H1 (cell line): Measurements from ENCODE around the gene MIPOL1. TPM values are rescaled to one million over a fixed set of nuclear protein-coding genes. Genes with fewer than 3 reads are reported as not detected.

Source experiments
- CTCF ChIA-PET: fragments of 300-600 bp; sonication (Branson Sonifier 250); formaldehyde crosslinking; loops from one replicate; lab custom pipeline; 2021; ENCODE audit not compliant: partially characterized antibody; lab: Charles Lee
- POLR2A ChIA-PET: fragments of 300-600 bp; sonication (Branson Sonifier 250); formaldehyde crosslinking; loops from one replicate; lab custom pipeline; 2021; ENCODE audit warnings: inconsistent platforms; ENCODE audit not compliant: partially characterized antibody; lab: Charles Lee
- DNase-seq, 2 experiments: peaks; one replicate each; pipeline versions ENCODE4 v3.0.0 to v3.0.0-alpha.2; 2010 to 2022; ENCODE audit warnings: low spot score in 2 of 2, low read depth in 1 of 2, mixed read lengths in 1 of 2
- FAIRE-seq: peaks from 2 replicates; lab custom pipeline; 2011; peaks lifted over from hg19 to GRCh38; lab: Jason Lieb, UNC
- H2AFZ ChIP-seq: 2 replicates; pipeline ENCODE4 v1.8.1; 2012; ENCODE audit warnings: low read length, inconsistent platforms
- H2AK5ac ChIP-seq: 2 replicates; pipeline ENCODE4 v1.6.1; 2013; ENCODE audit warnings: low read depth, low read length
- H2BK120ac ChIP-seq: replicated peaks from 2 replicates; pipeline ENCODE3; 2013; ENCODE audit warnings: low read depth, low read length, inconsistent platforms
- H2BK12ac ChIP-seq: 2 replicates; pipeline ENCODE4 v1.6.1; 2013; ENCODE audit warnings: low read depth, low read length
- H2BK15ac ChIP-seq: 2 replicates; pipeline ENCODE4 v1.6.1; 2013; ENCODE audit warnings: low read length
- H2BK20ac ChIP-seq: 2 replicates; pipeline ENCODE4 v1.6.1; 2013; ENCODE audit warnings: low read length
- H2BK5ac ChIP-seq: 2 replicates; pipeline ENCODE4 v1.6.1; 2013; ENCODE audit warnings: low read depth, low read length
- H3K14ac ChIP-seq: 2 replicates; pipeline ENCODE4 v1.6.1; 2013; ENCODE audit warnings: inconsistent platforms; ENCODE audit not compliant: insufficient read length
- H3K18ac ChIP-seq: 2 replicates; pipeline ENCODE4 v1.6.1; 2013; ENCODE audit warnings: low read length; ENCODE audit errors: extremely low read depth
- H3K23ac ChIP-seq: 2 replicates; pipeline ENCODE4 v1.6.1; 2013; ENCODE audit warnings: inconsistent platforms; ENCODE audit not compliant: insufficient read length
- H3K23me2 ChIP-seq: 2 replicates; pipeline ENCODE4 v1.6.1; 2013; ENCODE audit warnings: low read depth, low read length
- H3K27ac ChIP-seq: 2 replicates; pipeline ENCODE4 v1.6.1; 2011; ENCODE audit warnings: low read depth, low read length, inconsistent platforms
- H3K27me3 ChIP-seq, 4 experiments: replicated peaks in 1 of 4; 1 replicate in 1 of 4; 2 replicates in 3 of 4; pipeline versions ENCODE4 v1.6.1 to v1.8.1; 2011 to 2013; ENCODE audit warnings: low read length in 3 of 4, mild to moderate bottlenecking in 3 of 4, inconsistent platforms in 2 of 4, mixed read lengths in 2 of 4, moderate library complexity in 1 of 4; ENCODE audit not compliant: control insufficient read depth in 3 of 4, insufficient read depth in 3 of 4; ENCODE audit errors: extremely low read depth in 1 of 4
- H3K36me3 ChIP-seq, 4 experiments: 2 replicates each; pipeline versions ENCODE4 v1.6.1 to v1.8.1; 2011 to 2013; ENCODE audit warnings: mild to moderate bottlenecking in 4 of 4, low read length in 3 of 4, moderate library complexity in 2 of 4, control low read depth in 1 of 4, inconsistent platforms in 1 of 4; ENCODE audit not compliant: insufficient read depth in 4 of 4, control insufficient read depth in 2 of 4
- H3K4ac ChIP-seq: replicated peaks from 2 replicates; pipeline ENCODE3; 2013; ENCODE audit warnings: low read length, low read depth, mixed read lengths, inconsistent platforms; ENCODE audit not compliant: insufficient read length
- H3K4me1 ChIP-seq, 4 experiments: replicated peaks in 1 of 4; 1 replicate in 1 of 4; 2 replicates in 3 of 4; pipeline versions ENCODE4 v1.6.1 to v1.8.1; 2011 to 2013; ENCODE audit warnings: low read length in 3 of 4, inconsistent platforms in 2 of 4, mixed read lengths in 1 of 4; ENCODE audit not compliant: insufficient read depth in 4 of 4, control insufficient read depth in 3 of 4
- H3K4me2 ChIP-seq, 2 experiments: 2 replicates each; pipeline versions ENCODE4 v1.6.1 to v1.8.1; 2011 to 2013; ENCODE audit warnings: low read depth in 2 of 2, low read length in 2 of 2, control low read depth in 1 of 2, inconsistent platforms in 1 of 2, mild to moderate bottlenecking in 1 of 2; ENCODE audit not compliant: insufficient read depth in 1 of 2
- H3K4me3 ChIP-seq, 4 experiments: fragments of 200-600, 300-600 bp in 1 of 4; sonication (generic), shearing (Covaris generic), sonication (Bioruptor Twin) in 1 of 4; 2 replicates each; pipeline versions ENCODE4 v1.5.1 to v1.8.1; 2011 to 2016; ENCODE audit warnings: low read length in 4 of 4, low read depth in 3 of 4, control low read depth in 2 of 4, inconsistent platforms in 2 of 4, mild to moderate bottlenecking in 2 of 4, mixed read lengths in 1 of 4, moderate library complexity in 1 of 4; ENCODE audit not compliant: insufficient read depth in 2 of 4; ENCODE audit errors: extremely low read depth in 1 of 4
- H3K56ac ChIP-seq: replicated peaks from 2 replicates; pipeline ENCODE3; 2013; ENCODE audit warnings: low read depth, mild to moderate bottlenecking, mixed read lengths, low read length, inconsistent platforms; ENCODE audit not compliant: insufficient read length
- H3K79me1 ChIP-seq: 2 replicates; pipeline ENCODE4 v1.6.1; 2013; ENCODE audit warnings: low read depth, low read length, control low read depth
- H3K79me2 ChIP-seq, 2 experiments: 2 replicates each; pipeline versions ENCODE4 v1.6.1 to v1.8.1; 2012 to 2013; ENCODE audit warnings: low read length in 2 of 2, mild to moderate bottlenecking in 2 of 2, inconsistent platforms in 1 of 2; ENCODE audit not compliant: insufficient read depth in 2 of 2, control insufficient read depth in 1 of 2
- H3K9ac ChIP-seq, 4 experiments: replicated peaks in 1 of 4; 1 replicate in 1 of 4; 2 replicates in 3 of 4; pipeline versions ENCODE4 v1.6.1 to v1.8.1; 2011 to 2013; ENCODE audit warnings: low read depth in 3 of 4, low read length in 3 of 4, control low read depth in 2 of 4, mild to moderate bottlenecking in 2 of 4, moderate library complexity in 2 of 4, inconsistent platforms in 1 of 4; ENCODE audit errors: extremely low read depth in 1 of 4
- H3K9me3 ChIP-seq, 2 experiments: 2 replicates each; pipeline versions ENCODE4 v1.6.1 to v1.8.1; 2012 to 2013; ENCODE audit warnings: mild to moderate bottlenecking in 2 of 2, moderate library complexity in 2 of 2, control low read depth in 1 of 2, inconsistent platforms in 1 of 2, low read depth in 1 of 2, low read length in 1 of 2, mixed read lengths in 1 of 2; ENCODE audit not compliant: insufficient read depth in 2 of 2
- H4K20me1 ChIP-seq, 2 experiments: replicated peaks in 1 of 2; 2 replicates each; pipeline versions ENCODE3 to v1.8.1; 2011 to 2013; ENCODE audit warnings: inconsistent platforms in 2 of 2, low read length in 2 of 2, mild to moderate bottlenecking in 1 of 2; ENCODE audit not compliant: insufficient read depth in 2 of 2, control insufficient read depth in 1 of 2
- H4K5ac ChIP-seq: 2 replicates; pipeline ENCODE4 v1.6.1; 2013; ENCODE audit warnings: low read length, low read depth, mixed read lengths, inconsistent platforms; ENCODE audit not compliant: insufficient read length
- H4K8ac ChIP-seq: 2 replicates; pipeline ENCODE4 v1.8.0; 2013; ENCODE audit warnings: mild to moderate bottlenecking, moderate library complexity, low read length, inconsistent platforms; ENCODE audit not compliant: insufficient read depth; ENCODE audit errors: extremely low read depth
- H4K91ac ChIP-seq: replicated peaks from 2 replicates; pipeline ENCODE3; 2013; ENCODE audit warnings: low read length, mixed read lengths, inconsistent platforms; ENCODE audit not compliant: insufficient read length
- BCL11A ChIP-seq, 2 experiments: IDR thresholded peaks; one replicate each; pipeline ENCODE4 v1.6.1; 2011; ENCODE audit warnings: low read depth in 2 of 2, low read length in 2 of 2, mild to moderate bottlenecking in 2 of 2
- BRCA1 ChIP-seq: IDR thresholded peaks from 2 replicates; pipeline ENCODE4 v1.6.1; 2012; ENCODE audit warnings: low read depth, low read length, improper control_type of control experiment
- CTCF ChIP-seq, 3 experiments: IDR thresholded peaks; 1 replicate in 2 of 3; 2 replicates in 1 of 3; pipeline versions ENCODE4 v1.5.1 to v1.6.1; 2011; ENCODE audit warnings: low read length in 3 of 3, mild to moderate bottlenecking in 3 of 3, inconsistent platforms in 2 of 3, low read depth in 1 of 3, moderate library complexity in 1 of 3; ENCODE audit not compliant: insufficient read depth in 1 of 3; ENCODE audit errors: control extremely low read depth in 1 of 3
- EGR1 ChIP-seq: IDR thresholded peaks from 2 replicates; pipeline ENCODE4 v1.6.1; 2011; ENCODE audit warnings: low read depth, low read length, borderline replicate concordance
- FOSL1 ChIP-seq: IDR thresholded peaks from 2 replicates; pipeline ENCODE4 v1.6.1; 2011; ENCODE audit warnings: mild to moderate bottlenecking, low read depth, low read length, moderate library complexity; ENCODE audit not compliant: insufficient read depth
- MAFK ChIP-seq: IDR thresholded peaks from 2 replicates; pipeline ENCODE4 v1.6.1; 2012; ENCODE audit warnings: low read depth, mild to moderate bottlenecking, improper control_type of control experiment, low read length
- RNF2 ChIP-seq: fragments of 200-900, 300-1000 bp; sonication (generic); IDR thresholded peaks from 2 replicates; pipeline ENCODE4 v1.7.1; 2016; ENCODE audit warnings: borderline replicate concordance, low read depth, mild to moderate bottlenecking, antibody characterized with exemption, low read length; ENCODE audit not compliant: poor library complexity, severe bottlenecking; ENCODE audit errors: missing control alignments
- RXRA ChIP-seq: IDR thresholded peaks from 2 replicates; pipeline ENCODE4 v1.6.1; 2011; ENCODE audit warnings: low read depth, mild to moderate bottlenecking, low read length, moderate library complexity; ENCODE audit not compliant: insufficient read depth
- SIX5 ChIP-seq: IDR thresholded peaks from 2 replicates; pipeline ENCODE4 v1.6.1; 2011; ENCODE audit warnings: mild to moderate bottlenecking, low read depth, low read length
- SP1 ChIP-seq: IDR thresholded peaks from 2 replicates; pipeline ENCODE4 v1.6.1; 2011; ENCODE audit warnings: low read depth, low read length
- SP4 ChIP-seq: IDR thresholded peaks from 2 replicates; pipeline ENCODE4 v1.6.1; 2012; ENCODE audit warnings: low read length, inconsistent platforms
- WGBS, 2 experiments: shearing (Covaris generic) in 1 of 2; methylation state at CpG; one replicate each; pipeline versions ENCODE4 v1.1.6 to v1.1.7; 2013 to 2015; ENCODE audit warnings: low lambda C conversion rate in 2 of 2, mixed read lengths in 2 of 2, inconsistent platforms in 1 of 2, low coverage in 1 of 2, missing lambda C conversion rate in 1 of 2; ENCODE audit not compliant: insufficient replicate concordance in 2 of 2, insufficient coverage in 1 of 2, insufficient read length in 1 of 2; ENCODE audit errors: extremely low coverage in 1 of 2, missing lambda C conversion rate in 1 of 2; 5-methylcytosine and 5-hydroxymethylcytosine counted together
- polyA plus RNA-seq, 7 experiments: library from polyadenylated mRNA; depleted of rRNA in 3 of 7; stranded (reverse) in 5 of 7; unstranded in 2 of 7; fragments of >200 nt in 5 of 7; fragments of 200-250 nt in 2 of 7; gene quantifications; 1 replicate in 5 of 7; 2 replicates in 1 of 7; 4 replicates in 1 of 7; pipeline versions ENCODE4 v1.2.1 to v1.2.3, GENCODE V29; 2011 to 2013; ENCODE audit warnings: missing spikeins in 2 of 7, mixed read lengths in 2 of 7
- total RNA-seq: library from RNA; stranded (reverse); fragmentation: NEBNext Ultra II Directional; extraction: Animal tissue kit (Norgen Biotek cat#: 25700); gene quantifications from 2 replicates; pipeline ENCODE4 v1.2.1, GENCODE V29; 2021

MIPOL1 gene
- total and polyA plus RNA-seq, 2 of the 8 experiments (the other 6 are each of a cell fraction or from before 2014, with no cell fraction given), result 2.8 to 23.9 TPM

GRCh38 chr14:37553935-37554550, 356.3 kb downstream of the MIPOL1 start:
- no peak overlapping the region for H3K23ac ChIP-seq
- no peak for FAIRE-seq
- no peak for TF ChIP-seq RXRA
- TF ChIP-seq SP4, result no peak
- no peak for TF ChIP-seq EGR1
- no peak for TF ChIP-seq BCL11A (IDR thresholded peaks at IDR 0.05; ENCODE audit: low read depth in 2 of 2, low read length in 2 of 2)
- no peak for TF ChIP-seq SP1
- no peak for TF ChIP-seq CTCF (IDR thresholded peaks at IDR 0.05; ENCODE audit: control extremely low read depth in 1 of 3, insufficient read depth in 1 of 3, low read depth in 1 of 3, low read length in 3 of 3)
- TF ChIP-seq FOSL1, result no peak
- no peak for TF ChIP-seq MAFK
- no peak for TF ChIP-seq RNF2
- no peak for TF ChIP-seq BRCA1
- no peak for TF ChIP-seq SIX5

More at GRCh38 chr14:37553935-37554550, 356.3 kb downstream of the MIPOL1 start:
- Histone ChIP-seq H3K14ac (no peak overlapping the region), H3K9me3 (peaks cover 2 to 15% of the 10 kb centered on the region in 2 experiments; a peak in 2 of 4 replicates), H3K4me1 (no peaks in the 10 kb centered on the region), H4K8ac (no peak overlapping the region), H3K56ac (no peak overlapping the region), H3K23me2 (no peaks in the 10 kb centered on the region), H3K4ac (no peak overlapping the region), H2BK12ac (no peak overlapping the region), H4K20me1 (no peaks in the 10 kb centered on the region), H3K79me1 (no peaks in the 10 kb centered on the region), H2AFZ (no peak overlapping the region), H3K4me2 (no peak overlapping the region), H3K18ac (no peak overlapping the region), H3K27me3 (no peaks in the 10 kb centered on the region), H2AK5ac (no peak overlapping the region), H3K27ac (no peak overlapping the region), H4K91ac (no peak overlapping the region), H4K5ac (no peak overlapping the region), H3K79me2 (no peaks in the 10 kb centered on the region), H3K4me3 (no peak overlapping the region), H3K36me3 (no peaks in the 10 kb centered on the region; a peak in 1 of 8 replicates), H2BK15ac (no peak overlapping the region), H2BK5ac (no peak overlapping the region), H2BK20ac (no peak overlapping the region), H3K9ac (no peak overlapping the region), H2BK120ac (no peak overlapping the region)
- 100% methylated on average over 1 of the region's 1 CpG; no CpG with 5 or more reads in 1 of the 2 experiments for WGBS, 2 experiments
- POLR2A ChIA-PET, result no interaction called here
- CTCF ChIA-PET, result no interaction called here
- no peak for DNase-seq
